GM21526 (cell line): ENCODE results near the gene LIG4.

Source experiments
- ATAC-seq: cut with Tn5 transposase; IDR thresholded peaks from one replicate; pipeline ENCODE4 v1.9.1; 2021; ENCODE audit warnings: moderate library complexity; ENCODE audit not compliant: unreplicated experiment, low FRiP score

The LIG4 gene

GRCh38 chr13:108195146-108195545 is 20.2 kb downstream of the LIG4 start:
- no peak for ATAC-seq

DNA sequence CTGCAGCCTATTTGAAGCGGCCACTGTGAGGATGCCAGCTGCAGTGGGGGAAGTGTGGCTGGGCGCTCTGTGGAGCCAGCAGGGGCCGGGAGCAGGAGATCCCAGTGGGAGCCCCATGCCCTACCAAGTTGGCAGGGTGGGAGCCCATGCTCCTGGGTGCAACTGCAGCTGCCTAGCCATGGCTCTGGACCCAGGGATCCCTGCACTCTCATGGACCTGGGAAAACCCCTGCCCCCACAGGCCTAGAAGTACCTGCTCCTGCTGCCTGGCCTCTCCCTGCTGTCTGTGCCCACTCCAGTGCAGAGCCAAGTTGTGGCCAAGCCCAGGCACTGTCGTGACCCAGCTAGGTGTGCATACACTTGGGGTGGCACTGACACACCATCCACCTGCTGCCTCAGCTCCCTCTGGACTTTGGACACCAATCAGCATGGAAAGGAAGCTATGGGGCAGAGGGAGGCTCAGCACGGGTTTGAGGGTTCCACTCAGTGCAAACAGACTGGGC is 20.9 kb downstream of the LIG4 start:
- ATAC-seq, result no peak

GRCh38 chr13:108193806-108194205 is 21.5 kb downstream of the LIG4 start:
- no peak for ATAC-seq

GRCh38 chr13:108190897-108191296 is 24.4 kb downstream of the LIG4 start:
- no peak for ATAC-seq

DNA sequence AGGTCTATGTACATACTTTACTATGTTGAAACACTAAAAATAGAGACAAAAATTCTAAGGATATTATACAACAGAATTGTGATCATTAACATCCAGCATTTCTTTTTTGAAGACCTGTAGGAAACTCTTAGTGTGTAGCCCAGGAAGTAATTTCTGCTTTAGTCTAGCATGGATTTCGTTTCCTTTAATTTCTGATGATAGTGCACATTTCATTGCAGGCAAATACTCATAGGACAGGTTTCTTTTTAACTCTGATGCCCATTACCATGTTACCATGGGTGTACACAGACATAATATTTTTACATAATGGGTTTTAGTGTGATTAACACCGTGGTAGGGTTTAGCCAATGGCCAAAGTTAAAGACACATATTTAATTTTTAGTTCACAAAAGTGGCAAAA is 27.1 kb downstream of the LIG4 start:
- ATAC-seq, result no peak

DNA sequence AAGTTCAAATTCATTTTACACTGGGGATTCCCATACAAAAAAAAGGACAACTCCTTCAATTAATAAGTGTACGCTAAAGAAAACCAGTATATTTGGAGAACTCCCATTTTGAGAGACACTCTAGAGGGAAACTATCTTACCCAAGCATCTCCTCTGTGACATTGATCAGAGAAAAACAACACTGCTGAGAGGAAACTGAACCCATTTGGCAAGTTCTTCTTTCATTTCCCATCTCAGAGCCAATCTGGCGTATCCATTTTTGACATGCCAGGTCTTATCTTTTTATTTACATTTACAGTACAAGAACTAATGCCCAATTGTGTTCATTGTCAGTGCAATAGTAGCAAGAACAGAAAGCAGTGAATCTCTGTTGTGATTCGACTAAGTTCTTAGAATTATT is 30.1 kb downstream of the LIG4 start:
- ATAC-seq, result no peak

- no peak for ATAC-seq
These were observed 32.7 kb downstream of the LIG4 start for GRCh38 chr13:108182652-108183051.

- ATAC-seq, result no peak
These were observed 37.3 kb downstream of the LIG4 start for GRCh38 chr13:108178078-108178477.

DNA sequence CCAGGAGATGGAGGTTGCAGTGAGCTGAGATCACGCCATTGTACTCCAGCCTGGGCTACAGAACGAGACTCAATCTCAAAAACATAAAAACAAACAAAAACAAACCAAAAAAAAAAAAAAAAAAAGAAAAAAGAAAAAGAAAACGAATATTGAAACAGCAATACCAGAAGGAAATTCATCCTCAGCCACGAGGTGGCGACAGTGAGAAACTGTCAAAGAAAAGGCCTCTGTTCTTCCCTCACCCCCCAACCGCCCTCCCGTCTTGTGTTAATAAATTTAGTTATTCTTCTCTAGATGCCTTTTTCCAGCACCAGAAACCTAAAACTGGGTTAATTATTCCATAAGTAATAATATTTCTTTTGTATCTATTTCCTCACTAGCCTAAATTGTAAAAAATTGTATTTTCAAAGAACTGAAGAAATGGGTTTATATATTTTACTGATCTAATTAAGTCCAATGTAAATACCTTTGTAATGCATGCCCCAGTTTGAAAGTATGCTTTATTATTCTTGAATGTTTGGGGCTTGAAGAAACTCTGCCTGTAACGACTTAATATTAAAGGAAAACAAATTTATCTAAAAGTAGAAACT is 38.6 kb downstream of the LIG4 start:
- ATAC-seq, result peak; percentile 68

DNA sequence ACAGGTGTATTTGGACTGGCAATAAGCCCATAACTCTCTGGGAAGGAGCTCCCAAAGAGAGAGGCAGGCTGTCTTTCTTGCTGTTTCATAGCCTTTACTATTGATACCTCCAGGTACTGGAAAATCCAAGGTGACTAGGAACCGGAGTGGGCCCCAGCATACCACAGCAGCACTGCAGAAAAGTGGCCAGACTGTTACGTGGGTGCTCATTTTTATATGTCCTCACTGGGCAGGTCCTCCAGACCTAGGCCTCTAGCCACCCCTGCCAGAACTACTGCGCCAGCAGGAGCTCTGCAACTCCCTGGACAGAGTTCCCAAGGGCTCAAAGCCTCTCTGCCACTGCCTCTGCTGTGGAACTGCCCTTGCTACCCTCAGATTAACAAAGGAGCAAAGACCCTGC is 46.4 kb downstream of the LIG4 start:
- no peak for ATAC-seq

DNA sequence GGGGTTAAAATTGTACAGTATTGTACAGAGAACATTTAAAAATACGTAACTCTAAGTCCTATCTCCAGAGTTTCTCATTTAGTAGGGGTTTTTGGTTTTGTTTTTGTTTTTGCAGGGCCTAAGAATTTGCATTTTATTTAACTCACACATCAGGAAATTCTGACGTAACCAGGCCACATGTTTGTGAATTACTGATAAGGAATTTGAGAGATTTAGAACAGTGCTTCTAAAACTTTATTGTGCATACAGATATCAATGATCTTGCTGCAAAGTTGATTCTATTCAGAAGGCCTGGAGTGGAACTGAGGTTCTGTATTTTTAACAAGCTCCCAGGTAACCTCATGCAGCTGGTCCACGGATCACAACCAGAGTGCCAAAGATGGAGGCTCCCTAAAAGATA is 49.3 kb downstream of the LIG4 start:
- ATAC-seq, result no peak

DNA sequence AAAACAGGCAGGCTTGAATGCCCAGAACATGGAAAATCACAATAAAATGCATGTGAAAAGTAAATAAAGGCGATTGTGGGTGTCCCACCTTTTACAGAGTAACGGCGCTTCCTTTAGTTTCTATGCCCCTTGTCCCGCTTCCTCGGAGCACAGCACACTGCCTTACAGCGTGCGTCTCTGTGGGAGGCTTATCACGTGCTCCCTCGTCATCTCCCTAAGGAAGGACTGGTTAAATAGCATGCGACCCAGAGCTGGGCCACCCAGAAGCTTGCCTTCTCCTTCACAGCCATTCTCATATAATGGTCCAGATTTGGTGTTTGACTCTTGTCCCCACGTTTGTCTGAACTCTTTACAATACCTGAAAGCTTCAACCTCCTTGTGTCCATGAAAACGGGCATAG is 56.6 kb downstream of the LIG4 start:
- ATAC-seq, result no peak
